Naive B cell (primary cell): ENCODE results near the gene LYRM2. TPM values are rescaled to one million over a fixed set of nuclear protein-coding genes. Genes with fewer than 3 reads are reported as not detected.
A peak's percentile ranks its signal among the peaks of the same experiment; 100 is the strongest.

ENCODE experiments used
- ATAC-seq, 2 donors: fragments of 150-1000 bp; cut with Tn5 transposase; 2 replicates each; pipeline ENCODE4 v1.10.0; 2021; ENCODE audit warnings: low read depth in 2 of 2, mild to moderate bottlenecking in 2 of 2, moderate library complexity in 2 of 2
- DNase-seq: peaks from one replicate; pipeline ENCODE4 v3.0.0; 2022
- H3K27ac Mint-ChIP-seq, 6 donors: one replicate each; pipeline ENCODE4 v1.8.0; 2020 to 2022; ENCODE audit warnings: mild to moderate bottlenecking in 6 of 6, mixed read lengths in 6 of 6, moderate library complexity in 5 of 6, inconsistent platforms in 2 of 6
- H3K27me3 Mint-ChIP-seq, 3 donors: one replicate each; pipeline ENCODE4 v1.8.0; 2021 to 2022; ENCODE audit warnings: mixed read lengths in 3 of 3, mild to moderate bottlenecking in 1 of 3
- H3K36me3 Mint-ChIP-seq, 2 donors: one replicate each; pipeline ENCODE4 v1.8.0; 2020 to 2022; ENCODE audit warnings: mixed read lengths in 2 of 2, inconsistent platforms in 1 of 2, mild to moderate bottlenecking in 1 of 2
- H3K4me1 Mint-ChIP-seq, 3 donors: one replicate each; pipeline ENCODE4 v1.8.0; 2020 to 2022; ENCODE audit warnings: mixed read lengths in 3 of 3, inconsistent platforms in 1 of 3, mild to moderate bottlenecking in 1 of 3, moderate library complexity in 1 of 3
- H3K4me3 Mint-ChIP-seq, 8 donors: one replicate each; pipeline ENCODE4 v1.8.0; 2020 to 2022; ENCODE audit warnings: mild to moderate bottlenecking in 8 of 8, mixed read lengths in 8 of 8, moderate library complexity in 8 of 8, inconsistent platforms in 2 of 8
- H3K9me3 Mint-ChIP-seq, 7 donors: one replicate each; pipeline ENCODE4 v1.8.0; 2020 to 2022; ENCODE audit warnings: mixed read lengths in 7 of 7, mild to moderate bottlenecking in 5 of 7, inconsistent platforms in 2 of 7, moderate library complexity in 1 of 7
- polyA plus RNA-seq, 6 donors: library from polyadenylated mRNA; unstranded; fragments of 300-500 nt; fragmentation: Illumina TruSeq; gene quantifications; one replicate each; pipeline ENCODE4 v1.2.3, GENCODE V29; 2021; ENCODE audit warnings: low read depth in 6 of 6

Gene LYRM2
- polyA plus RNA-seq, 6 donors from 2014 or later: 67.2 to 99.8 (median 77.4) TPM

DNA sequence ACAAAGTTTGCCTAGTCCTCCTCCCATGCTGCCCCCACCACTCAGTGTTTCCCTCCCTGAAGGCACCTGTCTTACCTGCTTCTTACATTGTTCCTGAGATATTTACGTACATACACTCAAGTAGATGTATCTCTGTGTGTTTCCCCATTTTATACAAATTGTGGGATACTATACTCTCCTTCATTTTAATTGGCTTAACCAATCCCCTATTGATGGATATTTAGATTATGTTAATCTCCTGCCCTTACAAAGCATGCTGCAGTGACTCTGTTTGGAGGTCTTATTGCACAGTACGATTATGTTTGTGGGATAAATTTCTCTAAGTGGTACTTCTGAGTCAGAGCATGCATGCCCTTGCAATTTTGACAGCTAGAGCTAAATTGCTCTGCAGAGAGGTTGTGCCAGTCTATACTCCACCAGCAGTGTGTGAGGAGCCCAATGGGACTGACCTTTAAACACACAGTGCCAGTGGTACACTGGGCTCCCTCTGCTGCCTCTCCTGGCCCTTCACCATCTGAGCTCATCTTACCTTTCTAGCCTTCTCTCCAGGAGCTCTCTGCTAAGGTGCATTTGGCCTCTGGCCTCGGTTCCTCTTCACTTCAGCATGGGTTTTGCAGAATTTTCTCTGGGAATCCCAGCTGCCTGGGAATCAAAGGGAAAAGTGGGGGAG is 57.4 kb downstream of the LYRM2 start:
- ATAC-seq: no peak
- DNase-seq: no peak
- no peaks in the 10 kb centered on the region for H3K36me3 Mint-ChIP-seq
- H3K4me3 Mint-ChIP-seq: peak overlapping the region in 1 of 8 donors; percentile 60
- H3K9me3 Mint-ChIP-seq: no peaks in the 10 kb centered on the region
- peaks cover 0 to 4% (median 0%) of the 10 kb centered on the region in 3 donors for H3K4me1 Mint-ChIP-seq
- H3K27ac Mint-ChIP-seq: no peak overlapping the region
- no peaks in the 10 kb centered on the region for H3K27me3 Mint-ChIP-seq

- ATAC-seq (no peak), DNase-seq (no peak)
- no peak overlapping the region for H3K4me3 Mint-ChIP-seq
- H3K36me3 Mint-ChIP-seq: no peaks in the 10 kb centered on the region
- no peaks in the 10 kb centered on the region for H3K27me3 Mint-ChIP-seq
- H3K4me1 Mint-ChIP-seq: peaks cover 0 to 7% (median 3%) of the 10 kb centered on the region in 3 donors
- no peak overlapping the region for H3K27ac Mint-ChIP-seq
- peaks cover 0 to 1% (median 0%) of the 10 kb centered on the region in 7 donors for H3K9me3 Mint-ChIP-seq
Observed at GRCh38 chr6:89575562-89575960, 63.0 kb downstream of the LYRM2 start.

DNA sequence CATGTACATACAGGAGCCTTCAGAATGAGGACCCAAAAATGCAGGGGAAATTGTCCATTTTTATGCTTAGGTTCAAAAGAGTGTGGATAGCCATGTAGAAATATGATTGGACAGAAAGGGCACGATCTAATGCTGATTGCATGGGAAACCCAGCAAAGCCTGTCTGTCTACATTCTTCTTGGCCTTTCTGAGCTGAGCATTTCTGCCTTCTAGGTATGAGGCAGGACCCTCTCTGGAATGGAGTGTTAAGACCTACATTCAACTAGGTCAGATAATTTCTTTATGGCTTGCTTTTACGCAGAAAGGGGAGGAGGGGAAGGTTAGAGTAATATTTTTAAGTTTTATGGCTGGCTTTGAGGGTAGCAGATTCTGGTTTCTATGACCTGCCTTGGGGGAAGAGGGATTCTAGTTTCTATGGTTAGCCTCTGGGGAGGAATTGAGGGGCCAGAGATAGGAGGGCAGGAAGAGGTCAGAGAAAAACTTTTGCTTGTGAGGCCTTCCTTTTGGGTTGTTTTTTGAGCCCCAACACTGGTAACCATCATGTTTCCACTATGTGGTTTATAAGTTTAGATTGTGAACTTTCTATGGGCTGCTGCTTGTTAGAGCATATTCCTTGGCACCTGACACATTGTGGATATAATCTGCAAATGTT is 63.5 kb downstream of the LYRM2 start:
- Mint-ChIP-seq H3K36me3 (no peaks in the 10 kb centered on the region), H3K27ac (no peak overlapping the region), H3K4me1 (peaks cover 0 to 7% (median 3%) of the 10 kb centered on the region in 3 donors)

GRCh38 chr6:89567630-89568390 is 70.7 kb downstream of the LYRM2 start:
- no peaks in the 10 kb centered on the region for H3K36me3 Mint-ChIP-seq
- H3K27ac Mint-ChIP-seq: no peak overlapping the region
- peaks cover 0 to 1% (median 0%) of the 10 kb centered on the region in 7 donors for H3K9me3 Mint-ChIP-seq
- H3K4me1 Mint-ChIP-seq: no peaks in the 10 kb centered on the region
- no peak overlapping the region for H3K4me3 Mint-ChIP-seq
- H3K27me3 Mint-ChIP-seq: no peaks in the 10 kb centered on the region
- DNase-seq (no peak), ATAC-seq (no peak)

More for the DNA sequence above, 63.5 kb downstream of the LYRM2 start:
- Mint-ChIP-seq H3K9me3 (peaks cover 0 to 1% (median 0%) of the 10 kb centered on the region in 7 donors), H3K4me3 (no peak overlapping the region), H3K27me3 (no peaks in the 10 kb centered on the region)
- DNase-seq: no peak
- ATAC-seq: no peak

DNA sequence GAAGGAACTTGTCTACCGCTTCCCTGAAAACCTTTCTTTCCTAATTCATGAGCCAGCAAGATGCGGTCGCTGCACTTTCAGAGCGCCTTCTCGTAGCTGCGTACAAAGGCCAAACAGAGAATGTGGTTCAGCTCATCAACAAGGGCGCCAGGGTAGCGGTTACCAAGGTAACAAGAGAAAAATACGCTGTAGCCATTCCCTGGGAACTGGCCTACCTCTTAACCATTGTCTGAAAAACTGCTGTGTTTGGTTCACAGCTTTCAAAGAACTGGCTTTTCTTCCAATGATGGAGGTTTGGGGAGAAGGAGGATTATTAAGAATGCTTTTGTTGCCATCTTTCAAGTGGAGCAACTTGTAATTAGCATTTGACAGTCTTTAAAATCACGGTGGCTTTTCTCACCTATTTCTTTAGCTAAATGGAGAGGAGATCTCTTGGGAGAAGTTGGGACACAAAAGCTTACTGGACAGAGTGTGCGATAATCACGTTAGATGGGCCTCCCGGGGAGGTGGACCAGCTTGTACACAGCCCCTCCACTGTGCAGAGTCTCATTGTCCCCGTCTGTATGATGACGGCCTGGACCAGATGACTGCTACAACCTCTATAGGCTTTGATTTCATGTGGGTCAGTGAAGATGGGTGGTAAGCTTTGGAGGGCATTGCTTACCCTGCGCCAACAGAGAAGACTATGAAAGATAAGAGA is 71.5 kb downstream of the LYRM2 start:
- H3K4me1 Mint-ChIP-seq: no peaks in the 10 kb centered on the region
- H3K27ac Mint-ChIP-seq: no peak overlapping the region
- no peak for DNase-seq
- H3K9me3 Mint-ChIP-seq: peaks cover 0 to 1% (median 0%) of the 10 kb centered on the region in 7 donors
- ATAC-seq: no peak
- no peaks in the 10 kb centered on the region for H3K27me3 Mint-ChIP-seq
- H3K36me3 Mint-ChIP-seq: no peaks in the 10 kb centered on the region
- H3K4me3 Mint-ChIP-seq: no peak overlapping the region

GRCh38 chr6:89566008-89566800 is 72.3 kb downstream of the LYRM2 start:
- no peak overlapping the region for H3K27ac Mint-ChIP-seq
- no peaks in the 10 kb centered on the region for H3K27me3 Mint-ChIP-seq
- H3K4me3 Mint-ChIP-seq: no peak overlapping the region
- H3K4me1 Mint-ChIP-seq: no peaks in the 10 kb centered on the region
- H3K36me3 Mint-ChIP-seq: no peaks in the 10 kb centered on the region
- ATAC-seq (no peak), DNase-seq (no peak)
- no peaks in the 10 kb centered on the region for H3K9me3 Mint-ChIP-seq

DNA sequence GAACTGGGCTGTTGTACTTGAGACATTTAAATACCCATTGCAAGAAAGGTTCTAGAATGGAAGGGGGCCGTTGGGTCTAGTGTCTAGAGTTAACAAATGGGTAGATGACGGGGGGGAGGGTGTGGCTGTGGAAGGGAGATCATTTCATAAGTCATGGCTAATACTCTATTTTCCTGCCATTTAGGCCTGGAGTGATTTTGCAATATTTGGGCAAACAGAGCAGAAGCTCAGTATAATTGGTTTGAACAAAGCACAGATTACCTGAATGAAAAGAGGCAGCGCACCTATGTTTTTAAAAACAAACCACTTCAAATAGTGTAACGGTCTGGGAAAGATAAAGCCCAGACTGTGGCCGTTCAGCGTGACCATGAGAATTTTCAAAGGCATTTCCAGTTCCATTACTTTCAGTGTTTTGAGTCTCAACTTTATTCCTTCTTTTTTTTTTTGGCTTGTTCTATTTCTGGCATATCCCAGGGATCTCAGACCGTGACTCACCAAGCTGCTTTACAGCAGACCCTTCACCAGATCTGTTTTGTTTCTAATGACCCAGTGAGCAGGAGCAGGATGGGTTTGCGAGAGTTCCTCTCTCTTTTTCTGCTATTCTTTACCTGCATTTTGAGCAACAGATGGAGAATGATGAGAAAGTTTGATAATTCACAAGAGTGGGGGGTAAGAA is 73.7 kb downstream of the LYRM2 start:
- no peak for DNase-seq
- Mint-ChIP-seq H3K27me3 (no peaks in the 10 kb centered on the region), H3K27ac (peak overlapping the region in 1 of 6 donors; percentile 39), H3K4me3 (no peak overlapping the region), H3K9me3 (no peaks in the 10 kb centered on the region), H3K36me3 (no peaks in the 10 kb centered on the region), H3K4me1 (no peaks in the 10 kb centered on the region)
- no peak for ATAC-seq

- no peak for DNase-seq
- no peaks in the 10 kb centered on the region for H3K27me3 Mint-ChIP-seq
- no peaks in the 10 kb centered on the region for H3K9me3 Mint-ChIP-seq
- H3K27ac Mint-ChIP-seq: peak overlapping the region in 1 of 6 donors; percentile 83
- no peak for ATAC-seq
- no peaks in the 10 kb centered on the region for H3K4me1 Mint-ChIP-seq
- no peak overlapping the region for H3K4me3 Mint-ChIP-seq
- no peaks in the 10 kb centered on the region for H3K36me3 Mint-ChIP-seq
Observed at GRCh38 chr6:89563866-89564265, 74.7 kb downstream of the LYRM2 start.

- Mint-ChIP-seq H3K9me3 (peaks cover under 1 to 5% (median under 1%) of the 10 kb centered on the region in 7 donors), H3K27ac (peak overlapping the region in 1 of 6 donors; percentile 29), H3K4me3 (no peak overlapping the region), H3K27me3 (peaks cover 0 to 3% (median 3%) of the 10 kb centered on the region in 3 donors), H3K36me3 (peaks cover 2 to 3% of the 10 kb centered on the region in 2 donors), H3K4me1 (no peaks in the 10 kb centered on the region)
- DNase-seq (no peak), ATAC-seq (no peak)
Observed at GRCh38 chr6:89562093-89562973, 76.2 kb downstream of the LYRM2 start.

GRCh38 chr6:89559487-89559886 is 79.1 kb downstream of the LYRM2 start:
- no peak for ATAC-seq
- H3K4me3 Mint-ChIP-seq: no peak overlapping the region
- peaks cover 7 to 13% of the 10 kb centered on the region in 2 donors for H3K36me3 Mint-ChIP-seq
- no peak for DNase-seq
- peaks cover 4 to 12% (median 7%) of the 10 kb centered on the region in 7 donors for H3K9me3 Mint-ChIP-seq
- H3K27ac Mint-ChIP-seq: no peak overlapping the region
- no peaks in the 10 kb centered on the region for H3K4me1 Mint-ChIP-seq
- peaks cover 10 to 12% (median 11%) of the 10 kb centered on the region in 3 donors for H3K27me3 Mint-ChIP-seq

DNA sequence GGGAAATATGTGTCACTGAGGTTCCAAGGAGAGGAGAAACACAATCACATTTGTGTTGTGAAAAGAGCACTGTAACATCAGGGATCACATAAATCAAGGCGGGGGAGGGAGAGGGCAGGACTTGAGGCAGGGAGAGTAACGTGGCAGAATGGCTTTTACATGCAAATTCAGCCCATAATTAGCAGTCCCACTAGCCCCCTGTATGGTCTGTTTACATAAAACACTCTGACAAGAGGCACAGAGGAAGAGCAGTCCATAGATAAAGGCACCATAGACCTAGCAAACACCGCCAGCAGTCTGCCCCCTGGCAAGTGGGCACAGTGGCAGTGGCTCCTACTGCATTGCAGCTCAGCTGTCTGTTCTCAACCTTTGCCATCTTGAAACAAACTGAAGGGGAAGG is 82.7 kb downstream of the LYRM2 start:
- ATAC-seq (no peak), DNase-seq (no peak)
- Mint-ChIP-seq H3K27ac (no peak overlapping the region), H3K9me3 (peaks cover 4 to 12% (median 7%) of the 10 kb centered on the region in 7 donors), H3K4me1 (no peaks in the 10 kb centered on the region), H3K36me3 (peaks cover 7 to 13% of the 10 kb centered on the region in 2 donors), H3K27me3 (peaks cover 10 to 19% (median 12%) of the 10 kb centered on the region in 3 donors), H3K4me3 (no peak overlapping the region)
